GM18520 (cell line): ENCODE data around the gene BACH2.
"Not testable (repeated sequence)": the region's sequence is repeated elsewhere in the genome, so short reads cannot be mapped to it uniquely, and the experiment has no call there.

ENCODE experiments used
- ATAC-seq: cut with Tn5 transposase; IDR thresholded peaks from one replicate; pipeline ENCODE4 v1.9.1; 2021; ENCODE audit not compliant: unreplicated experiment

BACH2 gene

GRCh38 chr6:90186637-90187371 is 109.8 kb downstream of the BACH2 start:
- ATAC-seq: no peak

- ATAC-seq: no peak
Observed at GRCh38 chr6:90186026-90186425, 110.6 kb downstream of the BACH2 start.

DNA sequence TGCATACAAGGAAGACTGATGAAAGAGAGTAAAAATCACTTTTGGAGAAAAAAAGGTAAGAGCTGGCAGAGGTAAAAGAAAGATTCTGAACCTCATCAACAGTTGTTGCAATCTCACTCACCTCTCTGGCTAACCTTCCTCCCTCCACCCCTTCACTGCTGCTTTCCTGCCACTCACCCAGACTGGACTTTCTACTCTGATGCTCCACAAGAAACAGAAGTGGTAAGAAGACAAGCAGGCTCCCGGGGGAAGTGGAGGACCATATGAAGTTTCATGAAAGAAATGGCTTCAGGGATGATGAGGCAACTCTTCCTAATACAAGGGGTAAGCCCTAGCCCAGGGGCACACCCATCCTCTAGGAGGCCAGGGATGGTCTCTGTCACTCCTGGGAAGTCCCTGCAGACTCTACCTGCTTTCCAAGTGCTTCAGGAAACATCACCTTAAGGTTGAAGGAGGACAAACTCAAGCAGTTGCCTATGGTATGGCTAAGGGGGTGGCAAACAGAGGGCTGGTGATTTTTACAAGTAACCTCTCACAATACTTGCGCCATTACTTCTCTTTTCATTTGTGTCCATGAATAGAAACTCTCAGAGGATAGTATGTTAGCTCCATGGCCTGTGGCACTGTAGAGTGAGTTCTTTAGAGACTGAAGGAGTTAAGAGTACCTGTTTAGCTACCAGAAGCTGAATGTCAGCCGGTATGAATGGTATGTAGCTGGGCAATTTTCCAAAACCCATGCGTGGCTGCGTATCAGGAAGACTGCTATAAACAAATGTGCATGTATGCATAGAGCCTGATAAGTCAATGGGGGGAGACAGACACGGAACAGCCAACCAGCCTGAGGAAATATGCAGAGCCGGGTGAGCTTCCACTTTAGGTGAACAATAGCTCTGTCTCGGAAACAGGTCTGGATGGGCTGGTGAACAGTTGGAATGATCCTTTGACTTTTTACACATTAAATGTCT is 112.0 kb downstream of the BACH2 start:
- ATAC-seq: no peak

- ATAC-seq: no peak
Observed at GRCh38 chr6:90183587-90184333, 112.9 kb downstream of the BACH2 start.

DNA sequence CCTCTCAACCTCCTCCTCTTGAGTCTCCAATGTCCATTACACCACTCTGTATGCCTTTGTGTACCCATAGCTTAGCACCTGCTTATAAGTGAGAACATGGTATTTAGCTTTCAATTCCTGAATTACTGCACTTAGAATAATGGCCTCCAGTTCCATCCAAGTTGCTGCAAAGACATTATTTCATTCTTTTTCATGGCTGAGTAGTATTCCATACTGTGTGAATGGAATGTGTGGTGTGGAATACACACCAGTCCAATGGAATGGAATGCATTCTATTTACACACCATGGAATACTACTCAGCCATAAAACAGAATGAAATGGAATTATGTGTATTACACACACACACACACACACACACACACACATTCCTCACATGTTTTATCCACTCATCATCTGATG is 116.1 kb downstream of the BACH2 start:
- no peak for ATAC-seq

DNA sequence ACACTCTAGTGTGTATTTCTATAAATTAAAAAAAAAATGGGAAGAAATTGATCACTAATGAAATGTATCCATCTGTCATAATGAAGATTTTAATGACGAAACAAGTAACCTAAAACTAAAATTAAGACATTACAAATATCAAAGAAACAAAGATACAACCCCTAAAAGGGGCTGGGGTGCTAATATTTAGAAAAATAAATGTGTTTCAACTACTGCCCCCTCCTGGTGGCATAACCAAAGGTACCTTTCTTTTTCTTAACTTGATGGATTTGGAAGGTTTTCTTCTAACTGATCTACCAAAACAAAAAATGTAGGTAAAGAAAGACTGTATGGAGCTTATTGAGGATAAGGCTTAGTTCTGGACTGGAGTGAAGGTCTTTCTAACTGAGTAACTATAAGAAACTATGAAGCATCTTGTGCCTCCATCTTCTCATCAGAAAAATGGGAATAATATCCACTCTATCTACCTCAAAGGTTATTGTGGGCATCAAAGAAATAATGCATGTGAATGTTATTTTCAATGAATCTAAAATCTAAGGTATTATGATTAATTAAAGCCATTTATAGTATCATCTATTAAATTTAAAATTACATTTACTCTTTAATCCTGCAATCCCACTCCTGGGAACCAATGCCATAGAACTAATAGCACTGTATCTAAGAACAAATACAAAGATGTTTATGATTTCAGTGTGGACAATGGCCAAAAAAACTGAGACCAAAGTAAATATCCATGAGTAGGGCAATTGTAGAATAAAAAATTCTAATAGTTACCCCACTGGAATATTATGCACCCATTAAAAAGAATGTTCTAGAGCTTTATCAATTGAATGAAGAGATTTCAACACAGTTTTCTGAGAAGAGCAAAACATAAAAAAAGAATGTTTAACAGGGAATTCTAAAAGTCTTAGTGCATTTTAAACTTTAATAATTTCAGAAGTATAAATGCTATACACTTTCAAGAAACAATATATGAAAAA is 117.2 kb downstream of the BACH2 start:
- ATAC-seq: no peak

GRCh38 chr6:90178384-90178855 is 118.2 kb downstream of the BACH2 start:
- ATAC-seq: no peak

- ATAC-seq: no peak
Observed at GRCh38 chr6:90177544-90178383, 118.9 kb downstream of the BACH2 start.

- ATAC-seq: peak; percentile 74
Observed at GRCh38 chr6:90175627-90176538, 120.8 kb downstream of the BACH2 start.

GRCh38 chr6:90173262-90173925 is 123.2 kb downstream of the BACH2 start:
- ATAC-seq: no peak

GRCh38 chr6:90170601-90171000 is 126.0 kb downstream of the BACH2 start:
- no peak for ATAC-seq

DNA sequence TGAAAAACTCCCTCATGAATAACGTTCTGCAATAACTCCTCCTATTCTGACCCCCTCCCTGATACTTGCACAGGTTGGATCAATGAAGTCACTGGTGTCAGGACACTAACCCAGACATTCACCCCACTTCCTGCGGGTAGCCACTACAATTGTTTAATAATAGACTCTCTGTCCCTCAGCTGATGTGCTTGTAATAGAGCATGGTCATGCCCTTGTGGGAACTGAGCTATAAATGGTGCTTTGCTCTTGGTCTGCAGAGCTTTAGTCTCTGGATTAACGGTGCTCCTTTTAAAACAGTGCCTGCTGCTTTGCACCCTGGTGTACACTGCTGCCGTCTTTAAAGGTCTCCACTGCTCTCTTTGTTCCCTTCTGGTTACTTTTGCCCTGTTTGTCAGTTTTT is 127.3 kb downstream of the BACH2 start:
- no peak for ATAC-seq

DNA sequence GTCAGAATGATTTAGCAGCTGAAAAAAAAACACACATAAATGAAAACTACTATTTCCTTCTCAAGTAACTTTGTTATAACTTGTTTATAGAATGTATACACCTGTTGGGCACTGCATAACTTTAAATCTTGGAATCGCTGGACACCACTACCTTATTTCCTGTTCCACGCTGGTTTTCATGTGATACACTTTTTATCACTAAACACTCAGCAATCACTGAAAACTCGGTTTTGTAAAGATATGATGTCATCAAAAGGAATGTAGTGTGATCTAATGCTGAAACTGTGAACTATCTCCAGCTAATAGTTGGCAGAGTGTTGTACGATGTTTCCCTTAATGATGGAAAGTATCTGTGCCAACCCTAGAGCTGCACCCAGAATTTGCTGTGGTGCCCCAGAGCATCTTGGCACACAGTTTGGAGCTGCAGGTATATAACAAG is 127.9 kb downstream of the BACH2 start:
- ATAC-seq: no peak

DNA sequence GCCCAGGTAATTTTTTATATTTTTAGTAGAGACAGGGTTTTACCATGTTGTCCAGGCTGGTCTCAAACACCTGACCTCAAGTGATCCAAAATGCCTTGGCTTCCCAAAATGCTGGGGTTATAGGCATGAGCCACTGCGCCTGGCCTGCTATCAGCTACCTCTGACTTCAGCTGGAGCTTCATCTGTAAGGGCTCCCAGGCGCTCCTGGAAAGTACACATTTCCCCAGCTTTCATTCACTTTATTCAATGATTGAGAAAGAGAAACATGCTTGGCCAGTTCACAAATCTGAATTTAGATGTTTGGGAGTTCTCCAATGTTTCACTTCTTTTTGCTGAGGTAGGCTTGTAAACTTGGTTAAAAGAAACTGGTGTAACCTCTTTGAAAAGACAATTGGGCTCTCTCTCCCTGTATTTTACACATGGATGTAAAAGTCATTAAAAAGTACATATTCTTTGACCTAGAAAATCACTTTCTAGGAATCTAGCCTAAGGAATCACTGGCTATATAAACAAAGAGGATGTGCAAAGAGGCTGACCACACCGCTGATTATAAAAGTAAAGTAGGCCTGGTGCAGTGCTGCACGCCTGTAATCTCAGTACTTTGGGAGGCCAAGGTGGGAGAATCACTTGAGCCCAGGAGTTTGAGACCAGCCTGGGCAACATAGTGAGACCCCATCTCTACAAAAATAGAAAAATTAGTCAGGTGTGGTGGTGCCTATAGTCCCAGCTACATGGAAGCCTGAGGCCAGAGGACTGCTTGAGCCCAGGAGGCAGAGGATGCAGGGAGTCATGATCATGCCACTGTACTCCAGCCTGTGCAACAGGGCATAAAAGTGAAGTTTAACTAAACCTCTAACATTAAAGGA is 128.9 kb downstream of the BACH2 start:
- ATAC-seq: no peak

GRCh38 chr6:90166155-90166924 is 130.3 kb downstream of the BACH2 start:
- ATAC-seq: not testable (repeated sequence)
